ENCODE results near the gene VSIG2. TPM values are rescaled to one million over a fixed set of nuclear protein-coding genes. Genes with fewer than 3 reads are reported as not detected.

Gene VSIG2
- total RNA-seq, 2 donors from 2014 or later = 1.1 to 6.3 TPM

- no peak for TF ChIP-seq CTCF (IDR thresholded peaks at IDR 0.05)
- Histone ChIP-seq H3K9me3 (peaks cover 0 to 8% of the 10 kb centered on the region in 2 donors), H3K4me3 (no peak overlapping the region), H3K27ac (no peak overlapping the region), H3K36me3 (no peaks in the 10 kb centered on the region), H3K27me3 (no peaks in the 10 kb centered on the region), H3K4me1 (no peaks in the 10 kb centered on the region)
- no peak for DNase-seq (ENCODE audit: low spot score)
These were observed 44.2 kb downstream of the VSIG2 start for GRCh38 chr11:124707829-124708228.

GRCh38 chr11:124700028-124700427 lies 52.0 kb downstream of the VSIG2 start:
- DNase-seq (ENCODE audit: low spot score) = no peak
- Histone ChIP-seq H3K27me3 (no peaks in the 10 kb centered on the region), H3K27ac (no peak overlapping the region), H3K4me1 (no peaks in the 10 kb centered on the region), H3K9me3 (peaks cover 0 to 4% of the 10 kb centered on the region in 2 donors), H3K4me3 (no peak overlapping the region), H3K36me3 (no peaks in the 10 kb centered on the region)
- TF ChIP-seq CTCF (IDR thresholded peaks at IDR 0.05) = no peak

- no peaks in the 10 kb centered on the region for H3K27me3 ChIP-seq
- no peaks in the 10 kb centered on the region for H3K4me1 ChIP-seq
- peaks cover 0 to 4% of the 10 kb centered on the region in 2 donors for H3K9me3 ChIP-seq
- TF ChIP-seq CTCF (IDR thresholded peaks at IDR 0.05) = no peak
- DNase-seq (ENCODE audit: low spot score) = no peak
- H3K4me3 ChIP-seq = no peak overlapping the region
- H3K36me3 ChIP-seq = no peaks in the 10 kb centered on the region
- no peak overlapping the region for H3K27ac ChIP-seq
These were observed 52.5 kb downstream of the VSIG2 start for GRCh38 chr11:124699547-124699946.

Other genes with a start within 250 kb of the VSIG2 start
- gene OR8B12, start 208.6 kb downstream of the VSIG2 start, total RNA-seq = not detected
- gene OR8A1, start 182.3 kb downstream of the VSIG2 start, total RNA-seq = not detected
- not detected for gene PANX3, start 140.8 kb downstream of the VSIG2 start, total RNA-seq
- gene TBRG1, start 129.4 kb downstream of the VSIG2 start, total RNA-seq = 10 to 100 TPM; 20.0 to 27.6 TPM
- 10 to 100 TPM; 12.5 to 40.8 TPM for gene SIAE, start 78.5 kb downstream of the VSIG2 start, total RNA-seq
- gene SPA17, start 78.4 kb downstream of the VSIG2 start, total RNA-seq = 1 to 10 TPM; 4.7 to 5.9 TPM
- 1 to 10 TPM; 2.2 to 2.8 TPM for gene NRGN, start 12.3 kb downstream of the VSIG2 start, total RNA-seq
- gene ESAM, start 10.0 kb upstream of the VSIG2 start, total RNA-seq = 10 to 100 TPM; 60.6 to 64.6 TPM
- gene MSANTD2, start 48.2 kb upstream of the VSIG2 start, total RNA-seq = 1 to 10 TPM; 2.9 to 6.5 TPM
- gene ROBO3, start 113.2 kb upstream of the VSIG2 start, total RNA-seq = 10 to 100 TPM in 1 of 2 donors, 1 to 10 TPM in 1; 6.4 to 10.1 TPM
- gene ROBO4, start 145.6 kb upstream of the VSIG2 start, total RNA-seq = 10 to 100 TPM; 16.2 to 21.6 TPM
- gene HEPN1, start 167.0 kb upstream of the VSIG2 start, total RNA-seq = not detected
- gene HEPACAM, start 183.8 kb upstream of the VSIG2 start, total RNA-seq = under 1 TPM in 1 of 2 donors, not detected in 1; 0.83 TPM
- under 1 TPM in 1 of 2 donors, not detected in 1; 0.24 TPM for gene CCDC15, start 201.9 kb upstream of the VSIG2 start, total RNA-seq

Measured in right atrium auricular region (tissue), 2 donors.